Duodenal mucosa (tissue), 2 donors: ENCODE measurements around the gene DNMT3L.
"Not testable (repeated sequence)": the region's sequence is repeated elsewhere in the genome, so short reads cannot be mapped to it uniquely, and the experiment has no call there.

ENCODE experiments used
- H3K27ac ChIP-seq: one replicate; pipeline ENCODE4 v1.7.0; 2013; ENCODE audit warnings: low read depth, low read length
- H3K27me3 ChIP-seq, 2 donors: one replicate each; pipeline ENCODE4 v1.7.0; 2013; ENCODE audit warnings: low read length in 2 of 2, control low read depth in 1 of 2; ENCODE audit not compliant: insufficient read depth in 2 of 2, control insufficient read depth in 1 of 2
- H3K36me3 ChIP-seq, 2 donors: one replicate each; pipeline ENCODE4 v1.7.0; 2013; ENCODE audit warnings: low read length in 2 of 2, control low read depth in 1 of 2; ENCODE audit not compliant: insufficient read depth in 2 of 2, control insufficient read depth in 1 of 2
- H3K4me1 ChIP-seq, 2 donors: one replicate each; pipeline ENCODE4 v1.7.0; 2013; ENCODE audit warnings: low read length in 2 of 2, control low read depth in 1 of 2; ENCODE audit not compliant: insufficient read depth in 2 of 2, control insufficient read depth in 1 of 2
- H3K4me3 ChIP-seq, 2 donors: one replicate each; pipeline ENCODE4 v1.7.0; 2013; ENCODE audit warnings: low read length in 2 of 2, low read depth in 1 of 2
- H3K9ac ChIP-seq, 2 donors: one replicate each; pipeline ENCODE4 v1.7.0; 2013; ENCODE audit warnings: low read length in 2 of 2, low read depth in 1 of 2
- H3K9me3 ChIP-seq, 2 donors: one replicate each; pipeline ENCODE4 v1.7.0; 2013; ENCODE audit warnings: low read length in 2 of 2, control low read depth in 1 of 2; ENCODE audit not compliant: control insufficient read depth in 1 of 2

Gene DNMT3L

DNA sequence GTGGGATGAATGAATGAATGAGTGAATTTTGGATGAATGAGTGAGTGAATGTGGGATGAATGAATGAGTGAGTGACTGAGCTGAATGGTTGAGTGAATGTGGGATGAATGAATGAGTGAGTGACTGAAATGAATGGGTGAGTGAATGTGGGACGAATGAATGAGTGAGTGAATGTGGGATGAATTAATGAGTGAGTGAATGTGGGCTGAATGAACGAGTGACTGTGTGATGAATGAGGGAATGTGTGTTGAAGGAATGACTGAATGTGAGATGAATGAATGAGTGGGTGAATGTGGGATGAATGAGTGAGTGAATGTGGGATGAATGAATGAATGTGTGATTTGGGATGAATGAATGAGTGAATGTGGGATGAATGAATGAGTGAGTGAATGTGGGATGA, 49.7 kb downstream of the DNMT3L start:
- not testable (repeated sequence) for H3K36me3 ChIP-seq, H3K9ac ChIP-seq, H3K4me1 ChIP-seq, H3K27ac ChIP-seq, H3K27me3 ChIP-seq, H3K4me3 ChIP-seq, H3K9me3 ChIP-seq

DNA sequence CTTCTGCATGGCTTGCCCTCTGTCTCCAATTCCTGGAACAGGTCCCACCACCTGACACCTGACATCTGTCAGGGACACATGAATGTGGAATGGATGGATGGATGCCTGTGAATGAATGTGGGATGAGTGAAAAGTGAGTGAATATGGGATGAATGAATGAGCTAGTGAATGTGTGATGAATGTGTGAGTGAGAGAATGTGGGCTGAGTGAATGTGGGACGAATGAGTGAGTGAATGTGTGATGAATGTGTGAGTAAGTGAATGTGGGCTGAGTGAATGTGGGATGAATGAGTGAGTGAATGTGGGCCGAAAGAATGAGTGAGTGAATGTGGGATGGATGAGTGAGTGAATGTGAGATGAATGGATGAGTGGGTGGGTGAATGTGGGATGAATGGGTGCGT, 50.1 kb downstream of the DNMT3L start:
- H3K27ac ChIP-seq, H3K4me3 ChIP-seq, H3K4me1 ChIP-seq, H3K27me3 ChIP-seq, H3K9ac ChIP-seq, H3K36me3 ChIP-seq, H3K9me3 ChIP-seq: not testable (repeated sequence)

DNA sequence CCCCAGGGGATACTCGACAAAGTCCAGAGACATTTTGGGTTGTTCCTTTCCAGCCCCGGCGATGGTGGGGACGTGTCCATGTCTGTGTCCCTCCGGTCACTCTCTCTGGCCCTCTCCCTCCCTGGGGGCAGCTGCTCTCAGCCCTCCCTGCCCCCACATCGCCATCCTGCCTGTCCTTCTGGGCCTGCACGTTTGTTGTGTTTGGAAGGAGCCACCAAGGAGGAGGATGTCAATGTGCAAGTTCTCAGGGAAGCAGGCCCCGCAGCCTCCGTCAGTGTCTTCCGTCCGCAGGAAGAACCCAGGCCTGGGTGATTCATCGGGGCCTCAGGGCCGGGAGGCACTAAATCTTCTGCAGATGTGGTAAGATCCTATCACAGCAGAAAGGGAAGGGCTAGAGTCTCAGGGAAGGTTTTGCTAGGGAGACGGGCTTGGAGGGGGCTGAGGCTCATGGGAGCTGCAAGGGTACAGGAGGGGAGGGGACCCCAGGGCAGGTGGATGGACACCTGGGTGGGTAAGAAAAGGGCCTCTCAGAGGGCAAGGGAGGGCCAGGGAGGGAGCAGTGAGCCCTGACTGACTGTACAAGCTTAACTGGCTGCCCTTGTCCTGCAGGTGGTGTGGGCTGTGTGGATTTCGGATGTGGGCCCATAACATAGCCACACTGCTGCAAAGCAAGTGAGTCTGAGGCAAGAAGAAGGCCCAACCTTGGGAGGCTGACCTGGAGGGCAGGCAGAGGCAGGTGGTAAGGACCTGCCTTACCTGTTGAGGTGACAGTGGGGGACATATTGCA, 53.6 kb downstream of the DNMT3L start:
- H3K4me3 ChIP-seq, H3K9ac ChIP-seq, H3K9me3 ChIP-seq, H3K27ac ChIP-seq, H3K36me3 ChIP-seq, H3K4me1 ChIP-seq, H3K27me3 ChIP-seq: not testable (repeated sequence)

DNA sequence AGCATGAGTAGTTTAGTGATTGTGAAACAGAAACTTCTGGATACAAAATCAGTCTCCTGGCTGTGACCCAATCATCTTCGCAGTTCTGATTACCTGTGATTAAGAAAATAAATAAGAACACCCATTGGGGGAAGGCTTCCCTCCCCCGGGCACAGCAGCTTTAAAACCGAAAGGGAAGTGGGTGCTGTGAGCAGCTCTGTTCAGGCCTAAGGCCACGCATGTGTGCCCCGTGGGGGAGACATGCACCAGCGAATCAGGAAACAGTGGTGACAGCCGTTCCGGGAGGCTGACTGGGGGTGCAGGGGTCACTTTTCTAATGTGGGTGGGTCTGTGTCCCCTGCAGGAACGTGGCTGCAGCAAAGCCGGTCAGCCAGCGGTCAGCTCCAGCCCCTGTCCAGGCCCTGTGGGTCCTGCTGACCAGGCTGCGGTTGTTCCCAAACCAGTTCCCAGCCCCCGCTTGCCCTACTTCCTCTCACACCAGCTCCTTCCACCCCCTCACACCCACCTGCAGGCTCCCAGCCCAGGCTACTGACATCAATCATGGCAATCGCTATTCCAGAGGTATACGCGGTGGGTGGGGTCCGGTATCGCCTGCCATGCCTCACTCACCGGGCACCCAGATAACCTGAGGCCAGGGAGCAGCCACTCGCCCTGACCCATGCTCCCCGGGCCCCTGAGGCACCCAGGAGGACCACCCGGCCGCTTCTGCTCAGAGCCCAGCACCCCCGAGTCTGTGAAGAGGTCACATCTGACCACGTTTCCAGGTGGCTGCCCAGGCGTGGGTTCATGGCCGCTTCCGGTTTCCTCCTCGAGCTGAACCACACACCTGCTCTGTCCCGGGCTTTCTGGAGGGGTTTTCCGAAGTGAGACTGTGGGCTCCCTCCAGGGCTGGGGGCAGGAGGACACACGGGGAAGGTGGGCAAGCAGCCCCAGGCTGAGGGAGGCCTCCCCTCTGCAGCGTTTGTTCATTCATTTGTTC, 54.7 kb downstream of the DNMT3L start:
- not testable (repeated sequence) for H3K9ac ChIP-seq, H3K9me3 ChIP-seq, H3K4me1 ChIP-seq, H3K27me3 ChIP-seq, H3K4me3 ChIP-seq, H3K36me3 ChIP-seq, H3K27ac ChIP-seq

DNA sequence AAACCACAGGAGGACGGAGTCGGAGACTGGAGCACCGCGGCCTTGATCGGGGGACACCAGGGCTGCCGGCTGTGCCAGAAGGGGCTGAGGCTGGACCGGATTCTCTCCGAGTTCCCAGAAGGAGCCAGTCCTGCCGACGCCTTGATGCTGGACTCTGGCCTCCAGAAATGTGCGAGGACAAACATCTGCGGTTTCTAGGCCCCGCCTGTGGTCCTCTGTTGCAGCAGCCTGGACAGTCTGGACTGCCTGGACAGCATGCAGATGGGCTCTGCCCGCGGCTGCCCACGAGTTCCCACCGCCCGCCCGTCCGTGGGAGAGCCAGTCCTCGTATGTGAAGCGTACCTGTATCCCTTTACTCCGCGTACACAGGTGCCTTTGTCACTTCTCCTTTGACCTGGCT, 55.5 kb downstream of the DNMT3L start:
- H3K4me3 ChIP-seq, H3K27me3 ChIP-seq, H3K27ac ChIP-seq, H3K9me3 ChIP-seq, H3K36me3 ChIP-seq, H3K9ac ChIP-seq, H3K4me1 ChIP-seq: not testable (repeated sequence)

DNA sequence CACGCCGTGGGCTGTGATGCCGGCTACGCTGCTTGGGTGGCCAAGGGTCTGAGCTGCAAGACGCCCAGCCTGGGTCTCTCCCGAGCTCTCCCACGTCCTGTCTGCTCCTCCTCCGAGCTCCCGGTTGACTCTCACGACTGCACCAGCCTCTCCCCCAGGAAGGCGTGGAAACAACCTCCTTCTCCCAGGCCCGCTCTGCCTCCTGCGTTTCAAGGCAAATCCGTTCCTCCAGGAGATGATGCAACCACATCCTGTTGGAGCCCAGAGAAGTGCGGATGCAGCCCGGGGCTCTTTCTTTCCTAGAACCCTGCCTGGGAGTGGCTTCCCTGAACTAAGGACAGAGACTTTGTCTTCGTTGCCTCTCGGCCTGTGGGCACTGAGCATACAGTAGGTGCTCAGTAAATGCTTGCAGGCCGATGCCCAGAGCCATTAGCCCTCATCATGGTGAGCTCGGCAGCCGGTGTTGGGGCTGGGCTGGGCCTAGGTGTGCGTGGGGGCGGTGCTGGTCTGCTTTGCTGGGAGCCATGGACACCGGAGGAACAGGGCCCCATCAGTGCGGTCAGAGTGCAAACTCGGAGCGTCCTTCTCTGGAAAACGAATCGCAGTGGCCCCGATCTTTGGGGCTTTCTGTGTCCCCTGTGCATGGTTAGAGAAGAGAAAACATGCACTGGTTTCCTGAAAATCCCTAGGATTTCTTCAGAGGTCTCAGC, 59.0 kb downstream of the DNMT3L start:
- H3K4me1 ChIP-seq, H3K9me3 ChIP-seq, H3K36me3 ChIP-seq, H3K27ac ChIP-seq, H3K4me3 ChIP-seq, H3K27me3 ChIP-seq, H3K9ac ChIP-seq: not testable (repeated sequence)

DNA sequence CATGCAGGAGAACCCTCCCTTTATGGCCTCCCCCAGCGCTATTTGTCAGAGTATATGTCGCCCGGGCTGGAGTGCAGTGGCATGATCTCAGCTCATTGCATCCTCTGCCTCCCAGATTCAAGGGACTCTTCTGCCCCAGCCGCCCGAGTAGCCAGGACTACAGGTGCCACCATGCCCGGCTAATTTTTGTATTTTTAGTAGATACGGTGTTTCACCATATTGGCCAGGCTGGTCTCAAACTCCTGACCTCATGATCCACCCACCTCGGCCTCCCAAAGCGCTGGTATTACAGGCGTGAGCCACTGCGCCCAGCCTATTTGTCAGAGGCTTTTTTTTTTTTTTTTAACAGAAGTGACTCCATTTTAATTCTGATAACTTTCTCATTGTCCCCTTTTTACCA, 61.7 kb downstream of the DNMT3L start:
- H3K4me3 ChIP-seq, H3K27ac ChIP-seq, H3K36me3 ChIP-seq, H3K4me1 ChIP-seq, H3K9ac ChIP-seq, H3K27me3 ChIP-seq, H3K9me3 ChIP-seq: not testable (repeated sequence)

DNA sequence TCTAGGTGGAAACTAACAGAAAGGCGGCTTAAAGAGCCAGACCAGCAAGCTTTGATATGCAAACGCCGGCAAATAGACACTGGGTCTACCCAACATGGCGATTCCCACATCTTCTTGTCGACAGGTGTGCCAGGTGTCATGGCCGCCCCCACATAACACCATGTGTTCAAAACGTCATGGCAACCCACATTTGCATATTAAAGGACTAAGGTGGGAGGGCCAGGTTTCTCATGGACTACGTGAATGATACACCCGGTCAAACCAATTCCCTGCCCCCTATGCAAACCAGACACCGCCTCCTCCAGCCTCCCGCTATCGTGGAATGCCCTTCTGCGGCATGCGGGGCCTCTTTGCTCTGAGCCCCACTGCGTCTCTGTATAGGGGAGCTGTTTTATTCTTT, 62.2 kb downstream of the DNMT3L start:
- Histone ChIP-seq H3K36me3 (no peaks in the 10 kb centered on the region), H3K4me3 (no peak overlapping the region), H3K4me1 (no peaks in the 10 kb centered on the region), H3K27me3 (no peaks in the 10 kb centered on the region), H3K27ac (no peak overlapping the region), H3K9me3 (no peaks in the 10 kb centered on the region), H3K9ac (no peak overlapping the region)

DNA sequence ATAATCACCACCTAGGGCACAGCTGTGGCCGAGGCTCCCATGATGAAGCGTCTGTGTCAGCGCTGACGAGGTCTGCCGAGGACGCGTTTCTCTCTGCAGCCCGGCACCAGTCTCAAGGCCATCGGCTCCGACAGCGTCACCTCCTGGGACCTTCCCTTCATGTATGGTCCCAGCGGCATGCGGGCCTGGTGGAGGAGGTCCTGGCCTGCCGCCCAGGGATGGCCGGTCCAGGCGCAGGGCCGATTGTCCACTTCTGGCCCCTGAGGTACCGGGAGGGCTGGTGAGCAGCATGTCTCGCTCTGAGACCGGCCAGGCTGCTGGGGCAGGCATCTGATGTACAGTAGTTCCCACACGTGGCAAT, 64.6 kb downstream of the DNMT3L start:
- not testable (repeated sequence) for H3K27ac ChIP-seq, H3K9me3 ChIP-seq, H3K4me3 ChIP-seq, H3K4me1 ChIP-seq, H3K9ac ChIP-seq, H3K27me3 ChIP-seq, H3K36me3 ChIP-seq
